Measurements from ENCODE around the gene MRPL58.
A peak's percentile ranks its signal among the peaks of the same experiment; 100 is the strongest.

Gene MRPL58

GRCh38 chr17:75010683-75011400 lies 1.6 kb upstream of the MRPL58 start:
- peak overlapping the region; percentile 99 for H3K27ac ChIP-seq
- TF ChIP-seq, protein P1, sequence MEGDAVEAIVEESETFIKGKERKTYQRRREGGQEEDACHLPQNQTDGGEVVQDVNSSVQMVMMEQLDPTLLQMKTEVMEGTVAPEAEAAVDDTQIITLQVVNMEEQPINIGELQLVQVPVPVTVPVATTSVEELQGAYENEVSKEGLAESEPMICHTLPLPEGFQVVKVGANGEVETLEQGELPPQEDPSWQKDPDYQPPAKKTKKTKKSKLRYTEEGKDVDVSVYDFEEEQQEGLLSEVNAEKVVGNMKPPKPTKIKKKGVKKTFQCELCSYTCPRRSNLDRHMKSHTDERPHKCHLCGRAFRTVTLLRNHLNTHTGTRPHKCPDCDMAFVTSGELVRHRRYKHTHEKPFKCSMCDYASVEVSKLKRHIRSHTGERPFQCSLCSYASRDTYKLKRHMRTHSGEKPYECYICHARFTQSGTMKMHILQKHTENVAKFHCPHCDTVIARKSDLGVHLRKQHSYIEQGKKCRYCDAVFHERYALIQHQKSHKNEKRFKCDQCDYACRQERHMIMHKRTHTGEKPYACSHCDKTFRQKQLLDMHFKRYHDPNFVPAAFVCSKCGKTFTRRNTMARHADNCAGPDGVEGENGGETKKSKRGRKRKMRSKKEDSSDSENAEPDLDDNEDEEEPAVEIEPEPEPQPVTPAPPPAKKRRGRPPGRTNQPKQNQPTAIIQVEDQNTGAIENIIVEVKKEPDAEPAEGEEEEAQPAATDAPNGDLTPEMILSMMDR (conservative IDR thresholded peaks at IDR 0.05): no peak

DNA sequence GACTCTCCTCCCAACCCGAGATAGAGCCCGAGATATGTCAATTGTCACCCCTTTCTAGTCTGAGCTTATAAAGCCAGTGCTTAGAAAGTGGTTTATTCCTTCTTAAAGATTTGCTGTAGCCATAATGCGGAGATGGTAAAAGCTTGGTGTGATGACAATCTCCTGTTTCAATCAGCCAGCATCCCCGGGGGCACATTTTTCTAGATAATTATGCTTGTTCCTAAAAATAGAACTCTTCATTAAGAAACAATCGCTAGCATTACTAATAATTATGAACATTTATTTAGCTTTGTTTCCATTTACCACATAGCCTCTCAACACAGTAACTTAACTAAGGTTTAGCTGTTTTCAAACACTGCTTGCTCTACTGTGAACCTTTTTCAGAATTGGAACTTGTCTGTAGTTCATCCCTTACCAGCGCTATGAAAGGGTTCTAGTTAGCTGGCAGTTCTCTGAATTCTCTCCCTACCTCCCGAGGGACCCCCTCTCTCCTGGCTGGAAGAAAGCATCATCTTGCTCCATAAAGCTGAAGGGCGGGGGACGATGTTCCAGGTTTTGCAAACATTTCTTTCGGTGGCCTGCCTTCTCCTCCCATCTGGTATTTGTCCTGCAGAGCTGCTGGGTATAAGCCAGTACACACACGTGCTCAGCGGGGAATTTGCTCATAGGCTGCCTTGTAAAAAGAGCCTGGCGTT lies 922 bp upstream of the MRPL58 start:
- TF ChIP-seq, protein P1 (conservative IDR thresholded peaks at IDR 0.05): no peak
- H3K27ac ChIP-seq: peak overlapping the region; percentile 99

- H3K27ac ChIP-seq: peak overlapping the region; percentile 99
- TF ChIP-seq, protein P1 (conservative IDR thresholded peaks at IDR 0.05): no peak
Observed at GRCh38 chr17:75012096-75012345, 449 bp upstream of the MRPL58 start.

DNA sequence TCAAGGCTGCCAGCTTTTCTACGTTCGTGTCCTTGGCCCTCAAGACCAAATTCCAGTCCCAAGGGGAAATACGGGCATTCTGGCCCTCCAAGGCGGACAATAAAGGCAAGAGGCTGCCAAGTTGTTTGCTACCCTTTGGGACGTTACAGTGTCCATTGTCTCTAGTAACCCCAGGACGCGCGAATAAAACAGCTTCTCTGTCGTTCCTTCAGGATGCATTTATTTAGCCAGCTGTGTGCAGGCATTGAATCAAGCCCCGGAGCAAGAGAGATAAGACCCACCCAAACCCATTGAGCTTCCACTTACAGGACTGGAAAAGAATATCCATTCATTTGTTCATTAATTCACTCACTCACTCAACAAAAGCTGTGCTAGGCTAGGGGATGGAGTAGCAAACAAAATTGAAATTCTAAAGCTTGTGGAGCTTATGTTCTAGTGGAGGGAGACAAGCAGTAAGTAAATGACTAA lies 656 bp downstream of the MRPL58 start:
- TF ChIP-seq, protein P1 (conservative IDR thresholded peaks at IDR 0.05): no peak
- peak overlapping the region; percentile 99 for H3K27ac ChIP-seq

- peak overlapping the region; percentile 98 for H3K27ac ChIP-seq
- TF ChIP-seq, protein P1 (conservative IDR thresholded peaks at IDR 0.05): no peak
Observed at GRCh38 chr17:75019146-75019545, 6.7 kb downstream of the MRPL58 start.

DNA sequence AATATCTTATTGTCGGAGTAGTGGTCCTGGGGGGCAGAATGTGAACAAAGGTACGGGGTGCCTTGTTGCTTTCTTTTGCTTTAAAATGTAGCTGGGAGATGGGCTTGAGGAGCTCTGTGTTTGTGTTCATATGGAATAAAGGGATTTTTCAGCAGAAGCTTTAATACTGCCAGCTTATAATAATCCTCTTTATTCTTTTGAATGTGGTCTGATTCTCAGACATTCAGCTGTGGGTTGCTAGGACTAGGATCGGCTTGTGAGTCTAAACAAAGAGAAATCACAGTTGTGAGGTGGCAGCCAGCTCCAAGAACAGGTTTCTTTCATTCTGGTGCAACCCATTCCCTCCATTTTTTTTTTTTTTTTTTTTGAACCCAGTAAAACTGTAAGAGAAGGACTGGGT lies 7.2 kb downstream of the MRPL58 start:
- peak overlapping the region; percentile 98 for H3K27ac ChIP-seq
- TF ChIP-seq, protein P1 (conservative IDR thresholded peaks at IDR 0.05): no peak

DNA sequence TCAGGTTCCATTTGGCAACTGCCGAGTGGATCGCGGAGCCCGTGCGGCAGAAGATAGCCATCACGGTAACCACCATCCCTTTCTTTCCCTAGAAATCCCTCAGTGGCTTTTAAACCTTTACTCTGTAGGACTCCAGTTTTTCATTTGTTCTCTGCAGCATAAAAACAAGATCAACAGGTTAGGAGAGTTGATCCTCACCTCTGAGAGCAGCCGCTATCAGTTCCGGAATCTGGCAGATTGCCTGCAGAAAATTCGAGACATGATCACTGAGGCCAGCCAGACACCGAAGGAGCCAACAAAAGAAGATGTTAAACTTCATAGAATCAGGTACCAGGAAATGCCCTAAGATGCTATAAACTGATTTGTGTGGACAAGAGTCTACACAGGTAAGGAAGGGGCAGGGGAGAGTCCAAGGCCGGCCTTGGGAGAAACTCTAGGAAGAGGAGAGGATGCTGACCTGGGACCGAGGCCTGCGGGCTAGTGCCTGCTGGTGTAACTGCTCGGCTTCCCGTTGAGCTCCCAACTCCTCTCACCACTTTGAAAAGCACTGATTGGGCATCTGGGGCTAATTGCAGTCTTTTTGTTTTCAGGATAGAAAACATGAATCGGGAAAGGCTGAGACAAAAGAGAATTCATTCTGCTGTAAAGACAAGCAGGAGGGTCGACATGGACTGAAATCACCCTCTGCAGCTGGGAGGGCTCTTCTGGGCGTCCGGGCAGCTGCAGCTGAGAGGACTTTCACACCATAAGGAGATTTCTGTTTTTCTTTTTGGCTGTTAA lies 8.1 kb downstream of the MRPL58 start:
- TF ChIP-seq, protein P1 (conservative IDR thresholded peaks at IDR 0.05): no peak
- peak overlapping the region; percentile 98 for H3K27ac ChIP-seq

Data from VCaP (cell line).